ENCODE measurements around the gene PDCL3.
A peak's percentile ranks its signal among the peaks of the same experiment; 100 is the strongest.

PDCL3 gene

DNA sequence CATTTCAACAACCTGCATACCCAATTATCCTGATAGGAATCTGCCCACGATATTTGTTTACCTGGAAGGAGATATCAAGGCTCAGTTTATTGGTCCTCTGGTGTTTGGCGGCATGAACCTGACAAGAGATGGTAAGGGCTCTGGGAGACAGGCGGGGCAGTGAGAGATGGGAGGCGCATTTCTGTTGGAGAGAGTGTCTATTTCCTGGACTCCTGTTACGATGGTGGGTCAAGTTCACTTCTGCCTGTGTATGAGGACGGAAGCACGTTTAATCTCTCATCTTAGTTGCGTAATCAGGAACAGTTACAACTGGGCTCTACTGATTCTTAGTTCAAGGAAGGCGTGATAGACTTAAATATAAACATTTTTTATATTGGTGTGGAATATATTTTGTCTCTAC is 8.9 kb downstream of the PDCL3 start:
- no peaks in the 10 kb centered on the region for H4K20me1 ChIP-seq (ENCODE audit: insufficient read depth, low read length)
- H3K79me2 ChIP-seq (ENCODE audit: insufficient read depth, low read length): no peaks in the 10 kb centered on the region
- H3K9ac ChIP-seq (ENCODE audit: low read depth, low read length): no peak overlapping the region
- H3K36me3 ChIP-seq (ENCODE audit: insufficient read depth, low read length): peaks cover 70% of the 10 kb centered on the region
- TF ChIP-seq, protein P1, sequence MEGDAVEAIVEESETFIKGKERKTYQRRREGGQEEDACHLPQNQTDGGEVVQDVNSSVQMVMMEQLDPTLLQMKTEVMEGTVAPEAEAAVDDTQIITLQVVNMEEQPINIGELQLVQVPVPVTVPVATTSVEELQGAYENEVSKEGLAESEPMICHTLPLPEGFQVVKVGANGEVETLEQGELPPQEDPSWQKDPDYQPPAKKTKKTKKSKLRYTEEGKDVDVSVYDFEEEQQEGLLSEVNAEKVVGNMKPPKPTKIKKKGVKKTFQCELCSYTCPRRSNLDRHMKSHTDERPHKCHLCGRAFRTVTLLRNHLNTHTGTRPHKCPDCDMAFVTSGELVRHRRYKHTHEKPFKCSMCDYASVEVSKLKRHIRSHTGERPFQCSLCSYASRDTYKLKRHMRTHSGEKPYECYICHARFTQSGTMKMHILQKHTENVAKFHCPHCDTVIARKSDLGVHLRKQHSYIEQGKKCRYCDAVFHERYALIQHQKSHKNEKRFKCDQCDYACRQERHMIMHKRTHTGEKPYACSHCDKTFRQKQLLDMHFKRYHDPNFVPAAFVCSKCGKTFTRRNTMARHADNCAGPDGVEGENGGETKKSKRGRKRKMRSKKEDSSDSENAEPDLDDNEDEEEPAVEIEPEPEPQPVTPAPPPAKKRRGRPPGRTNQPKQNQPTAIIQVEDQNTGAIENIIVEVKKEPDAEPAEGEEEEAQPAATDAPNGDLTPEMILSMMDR (IDR thresholded peaks at IDR 0.05; ENCODE audit: borderline replicate concordance, extremely low read depth, low read length, poor library complexity, severe bottlenecking): no peak
- no peak for TF ChIP-seq EZH2 (IDR thresholded peaks at IDR 0.05; ENCODE audit: borderline replicate concordance, low read depth, low read length, severe bottlenecking)
- no peak overlapping the region for H3K4me2 ChIP-seq (ENCODE audit: insufficient read depth, low read length)
- no peak overlapping the region for H3K27ac ChIP-seq (ENCODE audit: low read length)
- no peaks in the 10 kb centered on the region for H3K27me3 ChIP-seq (ENCODE audit: insufficient read depth, low read length, poor library complexity)
- H2AFZ ChIP-seq (ENCODE audit: low read depth, low read length): no peak overlapping the region
- no peak for DNase-seq
- ATAC-seq (ENCODE audit: insufficient read depth, low read depth): no peak
- no peak overlapping the region for H3K4me3 ChIP-seq (ENCODE audit: low read depth in 1 of 2, low read length in 2 of 2)
- H3K9me3 ChIP-seq (ENCODE audit: insufficient read depth, low read length, severe bottlenecking): no peaks in the 10 kb centered on the region
- H3K4me1 ChIP-seq (ENCODE audit: insufficient read depth, low read length): no peaks in the 10 kb centered on the region

DNA sequence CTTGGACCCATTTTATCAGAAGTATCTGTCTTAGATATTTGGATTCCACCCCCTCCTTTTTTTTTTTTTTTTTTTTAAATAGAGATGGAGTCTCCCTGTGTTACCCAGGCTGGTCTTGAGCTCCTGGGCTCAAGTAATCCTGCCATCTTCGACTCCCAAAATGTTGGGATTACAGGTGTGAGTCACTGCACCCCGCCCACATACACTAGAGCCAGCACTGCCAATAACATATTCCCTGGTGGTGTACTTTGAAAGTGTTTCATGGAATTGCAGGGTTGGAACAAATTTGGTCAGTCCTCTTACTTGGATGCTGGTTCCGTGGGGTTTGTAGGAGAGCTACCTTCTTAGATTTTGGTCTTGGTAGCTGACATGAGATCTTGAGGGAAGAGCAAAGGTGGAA is 15.0 kb downstream of the PDCL3 start:
- Histone ChIP-seq H3K36me3 (ENCODE audit: insufficient read depth, low read length) (peaks cover 28% of the 10 kb centered on the region), H3K27me3 (ENCODE audit: insufficient read depth, low read length, poor library complexity) (no peaks in the 10 kb centered on the region), H3K27ac (ENCODE audit: low read length) (no peak overlapping the region), H3K4me3 (ENCODE audit: low read depth in 1 of 2, low read length in 2 of 2) (no peak overlapping the region), H2AFZ (ENCODE audit: low read depth, low read length) (no peak overlapping the region), H3K79me2 (ENCODE audit: insufficient read depth, low read length) (no peaks in the 10 kb centered on the region), H3K4me2 (ENCODE audit: insufficient read depth, low read length) (no peak overlapping the region), H3K4me1 (ENCODE audit: insufficient read depth, low read length) (peaks cover 23% of the 10 kb centered on the region), H4K20me1 (ENCODE audit: insufficient read depth, low read length) (no peaks in the 10 kb centered on the region), H3K9me3 (ENCODE audit: insufficient read depth, low read length, severe bottlenecking) (no peaks in the 10 kb centered on the region), H3K9ac (ENCODE audit: low read depth, low read length) (no peak overlapping the region)
- no peak for ATAC-seq (ENCODE audit: insufficient read depth, low read depth)
- TF ChIP-seq, protein P1 (IDR thresholded peaks at IDR 0.05; ENCODE audit: borderline replicate concordance, extremely low read depth, low read length, poor library complexity, severe bottlenecking): no peak
- no peak for TF ChIP-seq EZH2 (IDR thresholded peaks at IDR 0.05; ENCODE audit: borderline replicate concordance, low read depth, low read length, severe bottlenecking)
- no peak for DNase-seq

DNA sequence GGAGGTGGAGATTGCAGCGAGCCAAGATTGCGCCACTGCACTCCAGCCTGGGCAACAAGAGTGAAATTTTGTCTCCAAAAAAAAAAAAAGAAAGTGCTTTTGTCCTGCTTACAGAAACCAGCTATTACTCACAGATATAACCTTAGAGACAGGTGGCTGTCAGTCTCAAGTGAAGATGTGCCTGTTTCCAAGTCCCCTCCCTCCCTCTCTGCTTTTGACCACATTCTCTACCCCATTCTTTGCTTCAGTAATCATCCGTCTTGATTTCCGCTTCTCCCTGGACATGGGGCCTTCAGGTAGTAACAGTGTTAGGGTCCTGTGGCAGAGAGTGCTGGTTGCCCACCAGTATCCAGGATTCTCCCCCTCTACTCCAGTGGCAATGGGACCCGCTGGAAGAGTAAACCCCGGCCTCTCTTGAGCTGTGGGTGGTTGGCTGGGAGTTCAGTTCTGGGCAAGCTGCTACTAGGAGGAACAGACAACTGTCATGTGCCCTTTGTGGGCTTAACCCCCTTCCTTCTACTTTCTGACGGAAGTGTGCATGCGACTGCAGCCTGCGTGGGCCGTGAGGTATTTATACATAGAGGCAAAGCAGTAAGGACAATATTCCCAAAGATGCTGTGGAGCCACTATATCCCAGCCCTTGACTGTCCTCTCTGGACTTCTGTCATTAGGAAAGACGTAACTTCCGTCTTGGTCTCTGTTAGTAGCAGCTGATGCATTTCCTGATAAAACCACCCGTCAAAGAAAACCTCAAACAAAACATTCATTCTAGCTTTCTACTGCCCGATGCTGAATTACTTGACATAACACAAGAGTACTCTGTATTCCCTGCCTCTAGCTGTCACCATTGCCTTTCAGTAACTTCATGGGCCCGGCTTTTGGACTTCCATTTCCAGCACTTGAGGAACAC is 17.8 kb downstream of the PDCL3 start:
- Histone ChIP-seq H3K9ac (ENCODE audit: low read depth, low read length) (peak overlapping the region; percentile 35), H3K36me3 (ENCODE audit: insufficient read depth, low read length) (peaks cover 12% of the 10 kb centered on the region), H3K27ac (ENCODE audit: low read length) (peak overlapping the region; percentile 80), H3K4me3 (ENCODE audit: low read depth in 1 of 2, low read length in 2 of 2) (peak overlapping the region in 1 of 2 experiments; percentile 29; a peak in 2 of 4 replicates), H4K20me1 (ENCODE audit: insufficient read depth, low read length) (no peaks in the 10 kb centered on the region), H2AFZ (ENCODE audit: low read depth, low read length) (peak overlapping the region; percentile 71), H3K4me2 (ENCODE audit: insufficient read depth, low read length) (peak overlapping the region; percentile 49), H3K4me1 (ENCODE audit: insufficient read depth, low read length) (peaks cover 23% of the 10 kb centered on the region), H3K79me2 (ENCODE audit: insufficient read depth, low read length) (no peaks in the 10 kb centered on the region), H3K9me3 (ENCODE audit: insufficient read depth, low read length, severe bottlenecking) (no peaks in the 10 kb centered on the region), H3K27me3 (ENCODE audit: insufficient read depth, low read length, poor library complexity) (no peaks in the 10 kb centered on the region)
- TF ChIP-seq, protein P1 (IDR thresholded peaks at IDR 0.05; ENCODE audit: borderline replicate concordance, extremely low read depth, low read length, poor library complexity, severe bottlenecking): peak; percentile 15
- no peak for TF ChIP-seq EZH2 (IDR thresholded peaks at IDR 0.05; ENCODE audit: borderline replicate concordance, low read depth, low read length, severe bottlenecking)
- ATAC-seq (ENCODE audit: insufficient read depth, low read depth): peak; percentile 94
- DNase-seq: peak; percentile 63

All from DND-41 (cell line).